ENCODE measurements around the gene MDM4. TPM values are rescaled to one million over a fixed set of nuclear protein-coding genes. Genes with fewer than 3 reads are reported as not detected.

Gene MDM4
- total and polyA plus RNA-seq, 2 donors (not counting 1 experiment from before 2014, with no cell fraction given), result 23.6 to 41.0 TPM

GRCh38 chr1:204468766-204469302 lies 47.4 kb upstream of the MDM4 start:
- TF ChIP-seq CTCF (conservative IDR thresholded peaks at IDR 0.05 in 1 of 2, IDR thresholded peaks at IDR 0.05 in 1 of 2; ENCODE audit: low read depth in 1 of 2, low read length in 2 of 2) (no peak), EZH2 (IDR thresholded peaks at IDR 0.05; ENCODE audit: low read length, missing control alignments) (no peak)
- no peaks in the 10 kb centered on the region for H3K36me3 ChIP-seq (ENCODE audit: control insufficient read depth, insufficient read depth, low read length)
- DNase-seq (ENCODE audit: low read depth in 2 of 2), result no peak
- no peak overlapping the region for H3K4me2 ChIP-seq (ENCODE audit: extremely low read depth, insufficient read depth, low read length)
- no peaks in the 10 kb centered on the region for H3K79me2 ChIP-seq (ENCODE audit: control insufficient read depth, insufficient read depth, low read length)
- H3K4me3 ChIP-seq (replicated peaks in 1 of 4; ENCODE audit: control extremely low read depth in 1 of 4, insufficient read depth in 1 of 4, low read depth in 3 of 4, low read length in 4 of 4), result no peak overlapping the region
- H4K20me1 ChIP-seq (ENCODE audit: control insufficient read depth, extremely low read depth, insufficient read depth, low read length), result no peaks in the 10 kb centered on the region
- H2AFZ ChIP-seq (ENCODE audit: low read length), result no peak overlapping the region
- no peaks in the 10 kb centered on the region for H3K9me3 ChIP-seq (ENCODE audit: control insufficient read depth, insufficient read depth, low read depth, low read length)
- H3K27me3 ChIP-seq (ENCODE audit: control insufficient read depth, insufficient read depth, low read length), result peaks cover 18% of the 10 kb centered on the region
- H3K4me1 ChIP-seq (ENCODE audit: control insufficient read depth, extremely low read depth, insufficient read depth, low read length), result no peaks in the 10 kb centered on the region
- H3K27ac ChIP-seq (ENCODE audit: insufficient read depth, low read length), result no peak overlapping the region
- H3K9ac ChIP-seq (ENCODE audit: insufficient read depth, low read length), result no peak overlapping the region

- no peak for DNase-seq (ENCODE audit: low read depth in 2 of 2)
- Histone ChIP-seq H3K4me2 (ENCODE audit: extremely low read depth, insufficient read depth, low read length) (no peak overlapping the region), H3K36me3 (ENCODE audit: control insufficient read depth, insufficient read depth, low read length) (no peaks in the 10 kb centered on the region), H3K4me3 (replicated peaks in 1 of 4; ENCODE audit: control extremely low read depth in 1 of 4, insufficient read depth in 1 of 4, low read depth in 3 of 4, low read length in 4 of 4) (no peak overlapping the region), H3K27ac (ENCODE audit: insufficient read depth, low read length) (no peak overlapping the region), H3K9me3 (ENCODE audit: control insufficient read depth, insufficient read depth, low read depth, low read length) (no peaks in the 10 kb centered on the region), H3K27me3 (ENCODE audit: control insufficient read depth, insufficient read depth, low read length) (peaks cover 15% of the 10 kb centered on the region), H3K4me1 (ENCODE audit: control insufficient read depth, extremely low read depth, insufficient read depth, low read length) (no peaks in the 10 kb centered on the region), H3K79me2 (ENCODE audit: control insufficient read depth, insufficient read depth, low read length) (no peaks in the 10 kb centered on the region), H4K20me1 (ENCODE audit: control insufficient read depth, extremely low read depth, insufficient read depth, low read length) (no peaks in the 10 kb centered on the region), H3K9ac (ENCODE audit: insufficient read depth, low read length) (no peak overlapping the region), H2AFZ (ENCODE audit: low read length) (no peak overlapping the region)
- no peak for TF ChIP-seq EZH2 (IDR thresholded peaks at IDR 0.05; ENCODE audit: low read length, missing control alignments)
- no peak for TF ChIP-seq CTCF (conservative IDR thresholded peaks at IDR 0.05 in 1 of 2, IDR thresholded peaks at IDR 0.05 in 1 of 2; ENCODE audit: low read depth in 1 of 2, low read length in 2 of 2)
These were observed 46.9 kb upstream of the MDM4 start for GRCh38 chr1:204469304-204469703.

GRCh38 chr1:204471687-204472086 lies 44.5 kb upstream of the MDM4 start:
- no peaks in the 10 kb centered on the region for H4K20me1 ChIP-seq (ENCODE audit: control insufficient read depth, extremely low read depth, insufficient read depth, low read length)
- no peaks in the 10 kb centered on the region for H3K79me2 ChIP-seq (ENCODE audit: control insufficient read depth, insufficient read depth, low read length)
- H3K9ac ChIP-seq (ENCODE audit: insufficient read depth, low read length), result no peak overlapping the region
- no peaks in the 10 kb centered on the region for H3K4me1 ChIP-seq (ENCODE audit: control insufficient read depth, extremely low read depth, insufficient read depth, low read length)
- no peak overlapping the region for H3K4me3 ChIP-seq (replicated peaks in 1 of 4; ENCODE audit: control extremely low read depth in 1 of 4, insufficient read depth in 1 of 4, low read depth in 3 of 4, low read length in 4 of 4)
- peaks cover 20% of the 10 kb centered on the region for H3K27me3 ChIP-seq (ENCODE audit: control insufficient read depth, insufficient read depth, low read length)
- no peak for DNase-seq (ENCODE audit: low read depth in 2 of 2)
- no peaks in the 10 kb centered on the region for H3K36me3 ChIP-seq (ENCODE audit: control insufficient read depth, insufficient read depth, low read length)
- H3K4me2 ChIP-seq (ENCODE audit: extremely low read depth, insufficient read depth, low read length), result no peak overlapping the region
- H3K9me3 ChIP-seq (ENCODE audit: control insufficient read depth, insufficient read depth, low read depth, low read length), result no peaks in the 10 kb centered on the region
- TF ChIP-seq CTCF (conservative IDR thresholded peaks at IDR 0.05 in 1 of 2, IDR thresholded peaks at IDR 0.05 in 1 of 2; ENCODE audit: low read depth in 1 of 2, low read length in 2 of 2) (no peak), EZH2 (IDR thresholded peaks at IDR 0.05; ENCODE audit: low read length, missing control alignments) (no peak)
- no peak overlapping the region for H2AFZ ChIP-seq (ENCODE audit: low read length)
- no peak overlapping the region for H3K27ac ChIP-seq (ENCODE audit: insufficient read depth, low read length)

Measured in fibroblast of lung (primary cell).